Neural progenitor cell (in vitro differentiated cells): ENCODE data around the gene LPA. TPM values are rescaled to one million over a fixed set of nuclear protein-coding genes. Genes with fewer than 3 reads are reported as not detected.
"Not testable (repeated sequence)": the region's sequence is repeated elsewhere in the genome, so short reads cannot be mapped to it uniquely, and the experiment has no call there.

Experiments
- DNase-seq: peaks from one replicate; pipeline ENCODE4 v3.0.0-alpha.2; 2016; ENCODE audit warnings: low spot score
- H2AFZ ChIP-seq: fragments of 200-600 bp; sonication (generic); replicated peaks from 2 replicates; pipeline ENCODE4 v1.6.1; 2016; ENCODE audit warnings: antibody characterized with exemption
- H3F3A ChIP-seq: fragments of 200-600 bp; sonication (generic); 2 replicates; pipeline ENCODE4 v1.6.1; 2016; ENCODE audit warnings: antibody characterized with exemption, low read depth
- H3K27ac ChIP-seq: fragments of 200-600 bp; sonication (generic); 2 replicates; pipeline ENCODE4 v1.5.1; 2016; ENCODE audit warnings: mild to moderate bottlenecking
- H3K27me3 ChIP-seq: fragments of 200-600 bp; sonication (generic); 2 replicates; pipeline ENCODE4 v1.6.1; 2016; ENCODE audit warnings: mild to moderate bottlenecking, moderate library complexity
- H3K36me3 ChIP-seq: fragments of 200-600 bp; sonication (generic); 2 replicates; pipeline ENCODE4 v1.5.1; 2016
- H3K4me1 ChIP-seq: fragments of 200-600 bp; sonication (generic); 2 replicates; pipeline ENCODE4 v1.6.1; 2016; ENCODE audit warnings: mixed run types
- H3K4me2 ChIP-seq: fragments of 200-600 bp; sonication (generic); 2 replicates; pipeline ENCODE4 v1.6.1; 2016
- H3K4me3 ChIP-seq: fragments of 200-600 bp; sonication (generic); 2 replicates; pipeline ENCODE4 v1.5.1; 2016
- H3K79me2 ChIP-seq: fragments of 200-600 bp; sonication (generic); 2 replicates; pipeline ENCODE4 v1.6.1; 2016; ENCODE audit warnings: low read depth
- H3K9ac ChIP-seq: fragments of 200-600 bp; sonication (generic); 2 replicates; pipeline ENCODE4 v1.6.1; 2016
- H3K9me3 ChIP-seq: fragments of 200-600 bp; sonication (generic); 2 replicates; pipeline ENCODE4 v1.5.1; 2016; ENCODE audit warnings: low read depth
- H4K20me1 ChIP-seq: fragments of 200-600 bp; sonication (generic); 2 replicates; pipeline ENCODE4 v1.6.1; 2016; ENCODE audit warnings: low read depth
- H3K27ac Mint-ChIP-seq: 3 replicates; pipeline ENCODE4 v1.8.0; 2021; ENCODE audit warnings: mixed read lengths
- H3K27me3 Mint-ChIP-seq: 2 replicates; pipeline ENCODE4 v1.8.0; 2022; ENCODE audit warnings: low read depth, mild to moderate bottlenecking, inconsistent platforms, moderate library complexity, mixed read lengths; ENCODE audit not compliant: insufficient read depth
- H3K36me3 Mint-ChIP-seq: 3 replicates; pipeline ENCODE4 v1.8.0; 2021; ENCODE audit warnings: mixed read lengths
- H3K4me1 Mint-ChIP-seq: 3 replicates; pipeline ENCODE4 v1.8.0; 2021; ENCODE audit warnings: mixed read lengths
- H3K4me3 Mint-ChIP-seq: 3 replicates; pipeline ENCODE4 v1.8.0; 2021; ENCODE audit warnings: mild to moderate bottlenecking, moderate library complexity, mixed read lengths
- H3K9me3 Mint-ChIP-seq: 3 replicates; pipeline ENCODE4 v1.8.0; 2020; ENCODE audit warnings: mixed read lengths
- EZH2 ChIP-seq: fragments of 200-600 bp; sonication (generic); IDR thresholded peaks from 2 replicates; pipeline ENCODE4 v1.6.1; 2017; ENCODE audit warnings: antibody characterized with exemption, mild to moderate bottlenecking, moderate library complexity
- EZH2phosphoT487 ChIP-seq: fragments of 200-600 bp; sonication (generic); IDR thresholded peaks from 2 replicates; pipeline ENCODE4 v1.6.1; 2017; ENCODE audit warnings: antibody characterized with exemption
- total RNA-seq: library from RNA; depleted of rRNA; stranded (reverse); fragments of >200 nt; gene quantifications from 2 replicates; pipeline ENCODE4 v1.2.3, GENCODE V29; 2015; ENCODE audit warnings: low replicate concordance
- TF ChIP-seq, protein P1 (sequence below): fragments of 200-600 bp; sonication (generic); IDR thresholded peaks from 2 replicates; pipeline ENCODE4 v1.5.1; 2017; ENCODE audit warnings: antibody characterized with exemption, mild to moderate bottlenecking

Gene LPA
- total RNA-seq, 1 donor from 2014 or later: not detected

- Histone ChIP-seq H3K9me3 (no peaks in the 10 kb centered on the region), H3K9ac (no peak overlapping the region), H3K27me3 (no peaks in the 10 kb centered on the region), H3K4me2 (no peak overlapping the region), H4K20me1 (no peaks in the 10 kb centered on the region), H2AFZ (peak overlapping the region; percentile 42), H3K4me1 (no peaks in the 10 kb centered on the region), H3K27ac (no peak overlapping the region), H3K4me3 (no peak overlapping the region), H3K36me3 (no peaks in the 10 kb centered on the region), H3F3A (no peaks in the 10 kb centered on the region), H3K79me2 (no peaks in the 10 kb centered on the region)
- Mint-ChIP-seq H3K4me3 (no peak overlapping the region), H3K4me1 (peaks cover 3% of the 10 kb centered on the region), H3K27me3 (peaks cover 4% of the 10 kb centered on the region), H3K36me3 (no peaks in the 10 kb centered on the region), H3K27ac (no peak overlapping the region), H3K9me3 (no peaks in the 10 kb centered on the region)
- no peak for DNase-seq
- no peak for TF ChIP-seq EZH2
- no peak for TF ChIP-seq EZH2phosphoT487
- TF ChIP-seq, protein P1, sequence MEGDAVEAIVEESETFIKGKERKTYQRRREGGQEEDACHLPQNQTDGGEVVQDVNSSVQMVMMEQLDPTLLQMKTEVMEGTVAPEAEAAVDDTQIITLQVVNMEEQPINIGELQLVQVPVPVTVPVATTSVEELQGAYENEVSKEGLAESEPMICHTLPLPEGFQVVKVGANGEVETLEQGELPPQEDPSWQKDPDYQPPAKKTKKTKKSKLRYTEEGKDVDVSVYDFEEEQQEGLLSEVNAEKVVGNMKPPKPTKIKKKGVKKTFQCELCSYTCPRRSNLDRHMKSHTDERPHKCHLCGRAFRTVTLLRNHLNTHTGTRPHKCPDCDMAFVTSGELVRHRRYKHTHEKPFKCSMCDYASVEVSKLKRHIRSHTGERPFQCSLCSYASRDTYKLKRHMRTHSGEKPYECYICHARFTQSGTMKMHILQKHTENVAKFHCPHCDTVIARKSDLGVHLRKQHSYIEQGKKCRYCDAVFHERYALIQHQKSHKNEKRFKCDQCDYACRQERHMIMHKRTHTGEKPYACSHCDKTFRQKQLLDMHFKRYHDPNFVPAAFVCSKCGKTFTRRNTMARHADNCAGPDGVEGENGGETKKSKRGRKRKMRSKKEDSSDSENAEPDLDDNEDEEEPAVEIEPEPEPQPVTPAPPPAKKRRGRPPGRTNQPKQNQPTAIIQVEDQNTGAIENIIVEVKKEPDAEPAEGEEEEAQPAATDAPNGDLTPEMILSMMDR: no peak
Measured at GRCh38 chr6:160685762-160686450, 21.8 kb upstream of the LPA start.

GRCh38 chr6:160685101-160685761, 21.2 kb upstream of the LPA start:
- not testable (repeated sequence) for H3K4me3 Mint-ChIP-seq

GRCh38 chr6:160679402-160679769, 15.3 kb upstream of the LPA start:
- Histone ChIP-seq H3K4me1 (no peaks in the 10 kb centered on the region), H3F3A (no peaks in the 10 kb centered on the region), H3K4me3 (peak overlapping the region; percentile 21), H3K9me3 (no peaks in the 10 kb centered on the region), H3K79me2 (no peaks in the 10 kb centered on the region), H4K20me1 (no peaks in the 10 kb centered on the region), H3K36me3 (no peaks in the 10 kb centered on the region), H3K4me2 (peak overlapping the region; percentile 47), H3K9ac (no peak overlapping the region), H3K27ac (no peak overlapping the region), H2AFZ (no peak overlapping the region), H3K27me3 (peaks cover 14% of the 10 kb centered on the region)
- H3K4me3 Mint-ChIP-seq: peak overlapping the region; percentile 85
- no peak for TF ChIP-seq EZH2phosphoT487
- TF ChIP-seq, protein P1: peak; percentile 39
- H3K27me3 Mint-ChIP-seq: peaks cover 6% of the 10 kb centered on the region
- H3K27ac Mint-ChIP-seq: no peak overlapping the region
- no peaks in the 10 kb centered on the region for H3K9me3 Mint-ChIP-seq
- peak; percentile 31 for DNase-seq
- no peaks in the 10 kb centered on the region for H3K36me3 Mint-ChIP-seq
- H3K4me1 Mint-ChIP-seq: no peaks in the 10 kb centered on the region

More at GRCh38 chr6:160685101-160685761, 21.2 kb upstream of the LPA start:
- H3K4me2 ChIP-seq, H3K9ac ChIP-seq, H3K27me3 Mint-ChIP-seq, H3K4me1 ChIP-seq, H3K36me3 ChIP-seq, H3K9me3 ChIP-seq, H3K4me3 ChIP-seq, H3K36me3 Mint-ChIP-seq, H3K79me2 ChIP-seq, DNase-seq, H4K20me1 ChIP-seq, H3K27ac Mint-ChIP-seq, H3K27me3 ChIP-seq, H3K9me3 Mint-ChIP-seq, H3K4me1 Mint-ChIP-seq, H3K27ac ChIP-seq, H3F3A ChIP-seq: not testable (repeated sequence)
- peak overlapping the region; percentile 42 for H2AFZ ChIP-seq

GRCh38 chr6:160678744-160679401, 14.8 kb upstream of the LPA start:
- Histone ChIP-seq H3K9me3 (no peaks in the 10 kb centered on the region), H3K79me2 (no peaks in the 10 kb centered on the region), H2AFZ (no peak overlapping the region), H3K4me3 (peak overlapping the region; percentile 21), H3K4me1 (no peaks in the 10 kb centered on the region), H3K27ac (no peak overlapping the region), H3K27me3 (peaks cover 14% of the 10 kb centered on the region), H4K20me1 (no peaks in the 10 kb centered on the region), H3K36me3 (no peaks in the 10 kb centered on the region), H3K4me2 (peak overlapping the region; percentile 47), H3F3A (no peaks in the 10 kb centered on the region), H3K9ac (no peak overlapping the region)
- TF ChIP-seq, protein P1: no peak
- TF ChIP-seq EZH2phosphoT487 (no peak), EZH2 (no peak)
- Mint-ChIP-seq H3K27me3 (peaks cover 6% of the 10 kb centered on the region), H3K36me3 (no peaks in the 10 kb centered on the region), H3K4me3 (peak overlapping the region; percentile 85), H3K4me1 (no peaks in the 10 kb centered on the region), H3K27ac (no peak overlapping the region), H3K9me3 (no peaks in the 10 kb centered on the region)
- no peak for DNase-seq
